ENCODE data around the gene DCN.

DCN gene

DNA sequence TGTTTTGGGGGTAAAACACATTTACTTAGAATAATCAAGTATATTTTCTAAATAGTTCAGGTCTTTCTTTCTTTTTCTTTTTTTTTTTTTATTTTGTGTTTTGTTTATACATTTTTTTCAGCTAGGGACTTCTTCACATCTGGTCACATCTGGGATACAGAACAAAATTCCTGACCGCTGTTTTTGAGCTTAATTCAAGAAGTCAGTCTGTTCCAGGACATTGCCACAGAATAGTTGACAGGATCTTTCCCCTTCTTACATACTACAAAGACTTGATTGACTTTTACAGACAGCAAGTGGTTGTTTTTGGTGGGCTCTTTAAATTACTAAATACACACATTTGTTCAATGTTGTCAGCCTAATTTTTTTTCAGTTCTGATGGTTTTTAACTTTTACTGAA, 41.8 kb upstream of the DCN start:
- H3K9me3 ChIP-seq (ENCODE audit: insufficient read depth, low read length), result no peaks in the 10 kb centered on the region
- no peaks in the 10 kb centered on the region for H3K36me3 ChIP-seq (replicated peaks; ENCODE audit: low read depth, low read length)
- no peaks in the 10 kb centered on the region for H3K27me3 ChIP-seq (ENCODE audit: low read depth, low read length)
- H3K27ac ChIP-seq (ENCODE audit: low read length), result no peak overlapping the region
- H2AFZ ChIP-seq (ENCODE audit: low read depth, low read length), result no peak overlapping the region
- H3K4me1 ChIP-seq (ENCODE audit: low read length), result peaks cover 7% of the 10 kb centered on the region
- no peak overlapping the region for H3K4me3 ChIP-seq (ENCODE audit: low read length)
- TF ChIP-seq EZH2phosphoT487 (IDR thresholded peaks at IDR 0.05; ENCODE audit: low read depth), result no peak
- TF ChIP-seq, protein P1, sequence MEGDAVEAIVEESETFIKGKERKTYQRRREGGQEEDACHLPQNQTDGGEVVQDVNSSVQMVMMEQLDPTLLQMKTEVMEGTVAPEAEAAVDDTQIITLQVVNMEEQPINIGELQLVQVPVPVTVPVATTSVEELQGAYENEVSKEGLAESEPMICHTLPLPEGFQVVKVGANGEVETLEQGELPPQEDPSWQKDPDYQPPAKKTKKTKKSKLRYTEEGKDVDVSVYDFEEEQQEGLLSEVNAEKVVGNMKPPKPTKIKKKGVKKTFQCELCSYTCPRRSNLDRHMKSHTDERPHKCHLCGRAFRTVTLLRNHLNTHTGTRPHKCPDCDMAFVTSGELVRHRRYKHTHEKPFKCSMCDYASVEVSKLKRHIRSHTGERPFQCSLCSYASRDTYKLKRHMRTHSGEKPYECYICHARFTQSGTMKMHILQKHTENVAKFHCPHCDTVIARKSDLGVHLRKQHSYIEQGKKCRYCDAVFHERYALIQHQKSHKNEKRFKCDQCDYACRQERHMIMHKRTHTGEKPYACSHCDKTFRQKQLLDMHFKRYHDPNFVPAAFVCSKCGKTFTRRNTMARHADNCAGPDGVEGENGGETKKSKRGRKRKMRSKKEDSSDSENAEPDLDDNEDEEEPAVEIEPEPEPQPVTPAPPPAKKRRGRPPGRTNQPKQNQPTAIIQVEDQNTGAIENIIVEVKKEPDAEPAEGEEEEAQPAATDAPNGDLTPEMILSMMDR (IDR thresholded peaks at IDR 0.05; ENCODE audit: low read depth, low read length), result no peak
- no peak overlapping the region for H3K4me2 ChIP-seq (ENCODE audit: low read length)
- no peak overlapping the region for H3K9ac ChIP-seq (ENCODE audit: low read length)
- H4K20me1 ChIP-seq (ENCODE audit: insufficient read depth, low read length), result no peaks in the 10 kb centered on the region
- H3K79me2 ChIP-seq (ENCODE audit: low read length), result no peaks in the 10 kb centered on the region

DNA sequence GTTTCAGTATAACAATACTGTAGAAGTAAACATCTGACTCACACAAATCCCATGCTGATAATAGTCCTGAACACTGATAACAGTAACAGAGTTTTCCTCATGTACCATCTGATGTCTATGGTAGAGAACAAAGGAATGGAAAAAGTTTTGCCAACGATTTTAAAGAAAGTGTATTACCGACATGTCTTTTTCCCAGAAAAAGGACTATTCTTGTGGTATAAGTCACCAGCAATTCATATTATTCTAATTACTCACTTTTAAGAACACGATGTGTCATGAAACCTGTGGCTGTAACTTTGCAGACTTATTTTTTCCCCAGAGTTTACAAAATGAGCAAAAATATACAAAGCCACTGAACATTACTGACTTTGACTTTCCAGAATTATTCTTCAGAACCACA, 40.1 kb upstream of the DCN start:
- Histone ChIP-seq H3K4me1 (ENCODE audit: low read length) (peaks cover 7% of the 10 kb centered on the region), H3K27ac (ENCODE audit: low read length) (no peak overlapping the region), H3K9me3 (ENCODE audit: insufficient read depth, low read length) (no peaks in the 10 kb centered on the region), H3K27me3 (ENCODE audit: low read depth, low read length) (no peaks in the 10 kb centered on the region), H3K9ac (ENCODE audit: low read length) (no peak overlapping the region), H3K79me2 (ENCODE audit: low read length) (no peaks in the 10 kb centered on the region), H2AFZ (ENCODE audit: low read depth, low read length) (no peak overlapping the region), H4K20me1 (ENCODE audit: insufficient read depth, low read length) (no peaks in the 10 kb centered on the region), H3K4me3 (ENCODE audit: low read length) (no peak overlapping the region), H3K36me3 (replicated peaks; ENCODE audit: low read depth, low read length) (no peaks in the 10 kb centered on the region), H3K4me2 (ENCODE audit: low read length) (no peak overlapping the region)
- no peak for TF ChIP-seq EZH2phosphoT487 (IDR thresholded peaks at IDR 0.05; ENCODE audit: low read depth)
- TF ChIP-seq, protein P1 (IDR thresholded peaks at IDR 0.05; ENCODE audit: low read depth, low read length), result no peak

DNA sequence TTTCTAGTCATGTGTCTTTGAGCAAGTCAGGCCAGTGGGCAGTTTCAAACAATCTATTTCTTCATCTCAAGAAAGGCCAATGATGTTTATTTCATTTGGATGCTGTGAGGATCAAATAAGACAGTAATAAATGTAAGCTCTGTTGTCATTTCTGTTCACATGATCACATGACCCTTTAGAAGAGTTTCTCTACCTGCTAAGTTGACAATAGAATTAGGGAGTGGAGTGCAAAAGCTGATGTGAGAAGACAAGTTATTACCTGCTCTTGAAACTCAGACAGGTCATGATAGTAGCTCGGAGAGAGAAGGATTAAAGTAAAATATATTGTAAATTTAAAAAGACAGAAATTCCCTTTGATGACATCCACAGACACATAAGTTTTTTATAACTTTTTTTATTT, 37.3 kb upstream of the DCN start:
- Histone ChIP-seq H3K4me1 (ENCODE audit: low read length) (no peaks in the 10 kb centered on the region), H3K27ac (ENCODE audit: low read length) (no peak overlapping the region), H3K4me2 (ENCODE audit: low read length) (no peak overlapping the region)

DNA sequence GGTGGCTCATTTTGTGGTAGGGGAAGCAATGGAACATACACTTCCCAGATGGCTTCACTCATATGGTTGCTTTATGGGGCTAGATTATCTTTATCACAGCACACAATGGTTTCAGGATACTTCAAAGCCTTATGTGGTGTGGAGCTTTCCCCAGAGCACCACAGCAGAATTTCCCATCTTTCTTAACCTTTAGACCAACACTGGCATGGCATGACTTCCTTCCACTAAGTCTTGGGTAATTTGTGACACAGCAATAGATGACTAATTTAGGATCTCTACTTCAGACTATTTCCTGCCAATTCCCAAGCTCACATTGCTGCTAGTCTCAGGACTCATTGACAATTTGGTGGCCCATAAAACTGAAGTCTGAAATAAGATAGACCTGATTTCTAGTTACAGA, 36.9 kb upstream of the DCN start:
- Histone ChIP-seq H3K9ac (ENCODE audit: low read length) (no peak overlapping the region), H3K4me1 (ENCODE audit: low read length) (no peaks in the 10 kb centered on the region), H3K79me2 (ENCODE audit: low read length) (no peaks in the 10 kb centered on the region), H3K27me3 (ENCODE audit: low read depth, low read length) (no peaks in the 10 kb centered on the region), H4K20me1 (ENCODE audit: insufficient read depth, low read length) (no peaks in the 10 kb centered on the region), H3K27ac (ENCODE audit: low read length) (no peak overlapping the region), H2AFZ (ENCODE audit: low read depth, low read length) (no peak overlapping the region), H3K9me3 (ENCODE audit: insufficient read depth, low read length) (no peaks in the 10 kb centered on the region), H3K36me3 (replicated peaks; ENCODE audit: low read depth, low read length) (no peaks in the 10 kb centered on the region), H3K4me2 (ENCODE audit: low read length) (no peak overlapping the region), H3K4me3 (ENCODE audit: low read length) (no peak overlapping the region)
- no peak for TF ChIP-seq EZH2phosphoT487 (IDR thresholded peaks at IDR 0.05; ENCODE audit: low read depth)
- TF ChIP-seq, protein P1 (IDR thresholded peaks at IDR 0.05; ENCODE audit: low read depth, low read length), result no peak

More for the DNA sequence above, 37.3 kb upstream of the DCN start:
- Histone ChIP-seq H3K79me2 (ENCODE audit: low read length) (no peaks in the 10 kb centered on the region), H3K9me3 (ENCODE audit: insufficient read depth, low read length) (no peaks in the 10 kb centered on the region), H3K27me3 (ENCODE audit: low read depth, low read length) (no peaks in the 10 kb centered on the region), H2AFZ (ENCODE audit: low read depth, low read length) (no peak overlapping the region), H3K36me3 (replicated peaks; ENCODE audit: low read depth, low read length) (no peaks in the 10 kb centered on the region), H3K4me3 (ENCODE audit: low read length) (no peak overlapping the region), H4K20me1 (ENCODE audit: insufficient read depth, low read length) (no peaks in the 10 kb centered on the region), H3K9ac (ENCODE audit: low read length) (no peak overlapping the region)
- TF ChIP-seq, protein P1 (IDR thresholded peaks at IDR 0.05; ENCODE audit: low read depth, low read length), result no peak
- no peak for TF ChIP-seq EZH2phosphoT487 (IDR thresholded peaks at IDR 0.05; ENCODE audit: low read depth)
